Measurements from ENCODE around the gene DCXR. TPM values are rescaled to one million over a fixed set of nuclear protein-coding genes. Genes with fewer than 3 reads are reported as not detected.
A peak's percentile ranks its signal among the peaks of the same experiment; 100 is the strongest.

The DCXR gene
- total RNA-seq, 1 experiment from 2014 or later = 120 TPM

GRCh38 chr17:82049521-82049971 lies 12.0 kb upstream of the DCXR start:
- H3K4me2 ChIP-seq = no peak overlapping the region
- ChIA-PET CTCF (interaction anchor here (0.6 kb wide), 1 partner anchor 14 kb away, joined by 3 read pairs; no protein-coding TSS in a partner anchor), POLR2A (ENCODE audit: unreplicated experiment) (no interaction called here)

GRCh38 chr17:82049106-82049505 lies 11.6 kb upstream of the DCXR start:
- no peaks in the 10 kb centered on the region for H3F3A ChIP-seq (ENCODE audit: insufficient read depth, low read depth)
- no peaks in the 10 kb centered on the region for H3K9me3 ChIP-seq (ENCODE audit: insufficient read depth, low read depth)
- no peaks in the 10 kb centered on the region for H3K9me2 ChIP-seq (ENCODE audit: insufficient read depth)
- no peaks in the 10 kb centered on the region for H3K27me3 ChIP-seq (ENCODE audit: insufficient read depth, low read depth)
- no peaks in the 10 kb centered on the region for H3K36me3 ChIP-seq (ENCODE audit: low read depth)
- H3K4me1 ChIP-seq (replicated peaks; ENCODE audit: insufficient read depth) = no peaks in the 10 kb centered on the region
- intact Hi-C loops (cut with micrococcal nuclease; ENCODE audit: unreplicated experiment) = no loop called here
- no peak overlapping the region for H2AFZ ChIP-seq
- peaks cover 13% of the 10 kb centered on the region for H3K79me2 ChIP-seq (ENCODE audit: low read depth)
- no peak for TF ChIP-seq EZH2 (IDR thresholded peaks at IDR 0.05; ENCODE audit: low read depth)
- TF ChIP-seq CTCF (conservative IDR thresholded peaks at IDR 0.05) = no peak
- DNase-seq = no peak
- ChIA-PET POLR2A (ENCODE audit: unreplicated experiment) (no interaction called here), CTCF (no interaction called here)
- no peak overlapping the region for H3K4me2 ChIP-seq
- no peaks in the 10 kb centered on the region for H4K20me1 ChIP-seq (ENCODE audit: insufficient read depth)
- no peak overlapping the region for H3K27ac ChIP-seq
- BruUV-seq (replicated peaks) = no TSS peak
- no peak overlapping the region for H3K4me3 ChIP-seq

More at GRCh38 chr17:82049521-82049971, 12.0 kb upstream of the DCXR start:
- Histone ChIP-seq H4K20me1 (ENCODE audit: insufficient read depth) (no peaks in the 10 kb centered on the region), H3K27me3 (ENCODE audit: insufficient read depth, low read depth) (no peaks in the 10 kb centered on the region), H3K36me3 (ENCODE audit: low read depth) (no peaks in the 10 kb centered on the region), H3K9me2 (ENCODE audit: insufficient read depth) (no peaks in the 10 kb centered on the region), H3K9me3 (ENCODE audit: insufficient read depth, low read depth) (no peaks in the 10 kb centered on the region), H3K4me3 (no peak overlapping the region), H3K27ac (no peak overlapping the region), H3F3A (ENCODE audit: insufficient read depth, low read depth) (no peaks in the 10 kb centered on the region), H3K79me2 (ENCODE audit: low read depth) (peaks cover 13% of the 10 kb centered on the region), H2AFZ (no peak overlapping the region), H3K4me1 (replicated peaks; ENCODE audit: insufficient read depth) (no peaks in the 10 kb centered on the region)
- intact Hi-C loops (cut with micrococcal nuclease; ENCODE audit: unreplicated experiment) = no loop called here
- no TSS peak for BruUV-seq (replicated peaks)
- no peak for TF ChIP-seq EZH2 (IDR thresholded peaks at IDR 0.05; ENCODE audit: low read depth)
- TF ChIP-seq CTCF (conservative IDR thresholded peaks at IDR 0.05) = no peak
- no peak for DNase-seq

GRCh38 chr17:82048571-82048971 lies 11.1 kb upstream of the DCXR start:
- Histone ChIP-seq H2AFZ (no peak overlapping the region), H3K79me2 (ENCODE audit: low read depth) (peaks cover 13% of the 10 kb centered on the region), H3K4me2 (no peak overlapping the region), H3K9me2 (ENCODE audit: insufficient read depth) (no peaks in the 10 kb centered on the region), H3K9me3 (ENCODE audit: insufficient read depth, low read depth) (no peaks in the 10 kb centered on the region), H3K4me1 (replicated peaks; ENCODE audit: insufficient read depth) (no peaks in the 10 kb centered on the region), H4K20me1 (ENCODE audit: insufficient read depth) (no peaks in the 10 kb centered on the region), H3K4me3 (no peak overlapping the region), H3K36me3 (ENCODE audit: low read depth) (no peaks in the 10 kb centered on the region), H3F3A (ENCODE audit: insufficient read depth, low read depth) (no peaks in the 10 kb centered on the region), H3K27ac (no peak overlapping the region), H3K27me3 (ENCODE audit: insufficient read depth, low read depth) (no peaks in the 10 kb centered on the region)
- POLR2A ChIA-PET (ENCODE audit: unreplicated experiment) = no interaction called here
- BruUV-seq (replicated peaks) = TSS peak; percentile 5
- intact Hi-C loops (cut with micrococcal nuclease; ENCODE audit: unreplicated experiment) = no loop called here
- CTCF ChIA-PET = no interaction called here
- no peak for DNase-seq
- TF ChIP-seq EZH2 (IDR thresholded peaks at IDR 0.05; ENCODE audit: low read depth) (no peak), CTCF (conservative IDR thresholded peaks at IDR 0.05) (no peak)
